GM18873 (cell line): ENCODE measurements around the gene HLX.

Experiments
- ATAC-seq: cut with Tn5 transposase; IDR thresholded peaks from one replicate; pipeline ENCODE4 v1.9.1; 2021; ENCODE audit warnings: mild to moderate bottlenecking, moderate library complexity, moderate number of reproducible peaks; ENCODE audit not compliant: unreplicated experiment, low FRiP score

The HLX gene

GRCh38 chr1:220921498-220921897 is 42.3 kb downstream of the HLX start:
- no peak for ATAC-seq

GRCh38 chr1:220921971-220922635 is 42.9 kb downstream of the HLX start:
- ATAC-seq = no peak

- ATAC-seq = no peak
Measured at GRCh38 chr1:220922951-220923350, 43.7 kb downstream of the HLX start.

- no peak for ATAC-seq
Measured at GRCh38 chr1:220924331-220924970, 45.2 kb downstream of the HLX start.

GRCh38 chr1:220925707-220926106 is 46.5 kb downstream of the HLX start:
- no peak for ATAC-seq

GRCh38 chr1:220926146-220926545 is 46.9 kb downstream of the HLX start:
- ATAC-seq = no peak

GRCh38 chr1:220927442-220927841 is 48.2 kb downstream of the HLX start:
- no peak for ATAC-seq

GRCh38 chr1:220928320-220928719 is 49.1 kb downstream of the HLX start:
- no peak for ATAC-seq

GRCh38 chr1:220928725-220929300 is 49.6 kb downstream of the HLX start:
- no peak for ATAC-seq

GRCh38 chr1:220929304-220929703 is 50.1 kb downstream of the HLX start:
- ATAC-seq = no peak
